ENCODE data around the gene ATRAID.
"Not testable (repeated sequence)": the region's sequence is repeated elsewhere in the genome, so short reads cannot be mapped to it uniquely, and the experiment has no call there.

The ATRAID gene

GRCh38 chr2:27194538-27195354 lies 17.1 kb upstream of the ATRAID start:
- no peak for DNase-seq

GRCh38 chr2:27195799-27196198 lies 16.0 kb upstream of the ATRAID start:
- not testable (repeated sequence) for DNase-seq

- not testable (repeated sequence) for DNase-seq
Measured at GRCh38 chr2:27198068-27198467, 13.8 kb upstream of the ATRAID start.

GRCh38 chr2:27198627-27199026 lies 13.2 kb upstream of the ATRAID start:
- DNase-seq = no peak

GRCh38 chr2:27199241-27199640 lies 12.6 kb upstream of the ATRAID start:
- no peak for DNase-seq

- no peak for DNase-seq
Measured at GRCh38 chr2:27201675-27202074, 10.2 kb upstream of the ATRAID start.

- DNase-seq = no peak
Measured at GRCh38 chr2:27202854-27203253, 9.0 kb upstream of the ATRAID start.

- DNase-seq = no peak
Measured at GRCh38 chr2:27203741-27204140, 8.1 kb upstream of the ATRAID start.

- DNase-seq = no peak
Measured at GRCh38 chr2:27204566-27204965, 7.3 kb upstream of the ATRAID start.

GRCh38 chr2:27205206-27205605 lies 6.6 kb upstream of the ATRAID start:
- no peak for DNase-seq

- no peak for DNase-seq
Measured at GRCh38 chr2:27206346-27206745, 5.5 kb upstream of the ATRAID start.

- DNase-seq = no peak
Measured at GRCh38 chr2:27208486-27209050, 3.3 kb upstream of the ATRAID start.

- DNase-seq = no peak
Measured at GRCh38 chr2:27209621-27210401, 2.0 kb upstream of the ATRAID start.

- no peak for DNase-seq
Measured at GRCh38 chr2:27211241-27211942, 449 bp upstream of the ATRAID start.

- no peak for DNase-seq
Measured at GRCh38 chr2:27212626-27213471, 1.0 kb downstream of the ATRAID start.

GRCh38 chr2:27214941-27215340 lies 3.1 kb downstream of the ATRAID start:
- no peak for DNase-seq

GRCh38 chr2:27216416-27217137 lies 4.7 kb downstream of the ATRAID start:
- no peak for DNase-seq

GRCh38 chr2:27217173-27218121 lies 5.6 kb downstream of the ATRAID start, which contains the start of gene CAD:
Gene CAD, plus strand, starts transcription at chr2:27217369. Its CDS starts 183 bp downstream, at chr2:27217552.
- peak; percentile 87 to 89 for DNase-seq

GRCh38 chr2:27218614-27219013 lies 6.8 kb downstream of the ATRAID start:
- DNase-seq = no peak

- DNase-seq = no peak
Measured at GRCh38 chr2:27219091-27219490, 7.2 kb downstream of the ATRAID start.

Measured in stimulated activated CD4-positive, alpha-beta T cell treated with anti-CD3 and anti-CD28 coated beads, Interleukin-2, amount 100 ng/mL, for 48 hours (primary cell).